H1 (cell line): Measurements from ENCODE around the gene TGFB1. TPM values are rescaled to one million over a fixed set of nuclear protein-coding genes. Genes with fewer than 3 reads are reported as not detected.

Experiments
- polyA plus RNA-seq, 7 experiments: library from polyadenylated mRNA; depleted of rRNA in 3 of 7; stranded (reverse) in 5 of 7; unstranded in 2 of 7; fragments of >200 nt in 5 of 7; fragments of 200-250 nt in 2 of 7; gene quantifications; 1 replicate in 5 of 7; 2 replicates in 1 of 7; 4 replicates in 1 of 7; pipeline versions ENCODE4 v1.2.1 to v1.2.3, GENCODE V29; 2011 to 2013; ENCODE audit warnings: missing spikeins in 2 of 7, mixed read lengths in 2 of 7
- small RNA-seq: library from polyadenylated mRNA; stranded (forward); fragments of <200 nt; extraction: miRNeasy Mini kit (QIAGEN cat#:217004); gene quantifications from one replicate; pipeline ENCODE3, GENCODE V24; 2013; ENCODE audit not compliant: insufficient read depth
- total RNA-seq: library from RNA; stranded (reverse); fragmentation: NEBNext Ultra II Directional; extraction: Animal tissue kit (Norgen Biotek cat#: 25700); gene quantifications from 2 replicates; pipeline ENCODE4 v1.2.1, GENCODE V29; 2021

TGFB1 gene
- total and polyA plus RNA-seq, 2 of the 8 experiments (the other 6 are each of a cell fraction or from before 2014, with no cell fraction given): 1.7 to 10.6 TPM

Small RNA genes within 50 kb of the gene (small RNA-seq; reads per million reads assigned to genes)
- gene RN7SL34P: not detected

Other genes starting within 250 kb of the TGFB1 start
- gene CYP2F1, start 239.5 kb downstream of the TGFB1 start, total RNA-seq: 0.34 TPM in 1 of 2 replicates, not detected in the other
- 0.17 and 1.0 TPM in 2 replicates for gene CYP2F1, start 239.5 kb downstream of the TGFB1 start, polyA plus RNA-seq (2011; rRNA removed)
- gene CYP2S1, start 160.7 kb downstream of the TGFB1 start, total RNA-seq: 245 and 267 TPM in 2 replicates
- 97.9 and 210 TPM in 2 replicates for gene CYP2S1, start 160.7 kb downstream of the TGFB1 start, polyA plus RNA-seq (2011; rRNA removed)
- gene AXL, start 134.7 kb downstream of the TGFB1 start, total RNA-seq: 51.0 and 53.3 TPM in 2 replicates
- 35.3 and 62.4 TPM in 2 replicates for gene AXL, start 134.7 kb downstream of the TGFB1 start, polyA plus RNA-seq (2011; rRNA removed)
- gene HNRNPUL1, start 89.5 kb downstream of the TGFB1 start, total RNA-seq: 264 and 268 TPM in 2 replicates
- 99.5 and 157 TPM in 2 replicates for gene HNRNPUL1, start 89.5 kb downstream of the TGFB1 start, polyA plus RNA-seq (2011; rRNA removed)
- gene CCDC97, start 43.8 kb downstream of the TGFB1 start, total RNA-seq: 21.1 and 27.1 TPM in 2 replicates
- gene CCDC97, start 43.8 kb downstream of the TGFB1 start, polyA plus RNA-seq (2011; rRNA removed): 19.8 and 32.6 TPM in 2 replicates
- gene B9D2, start 10.2 kb upstream of the TGFB1 start, total RNA-seq: 4.9 and 5.0 TPM in 2 replicates
- 6.3 and 9.0 TPM in 2 replicates for gene B9D2, start 10.2 kb upstream of the TGFB1 start, polyA plus RNA-seq (2011; rRNA removed)
- gene TMEM91, start 22.6 kb upstream of the TGFB1 start, total RNA-seq: 4.2 and 5.3 TPM in 2 replicates
- gene TMEM91, start 22.6 kb upstream of the TGFB1 start, polyA plus RNA-seq (2011; rRNA removed): 7.4 and 12.9 TPM in 2 replicates
- gene EXOSC5, start 43.4 kb upstream of the TGFB1 start, total RNA-seq: 56.2 and 66.0 TPM in 2 replicates
- gene EXOSC5, start 43.4 kb upstream of the TGFB1 start, polyA plus RNA-seq (2011; rRNA removed): 92.8 and 125 TPM in 2 replicates
- gene BCKDHA, start 43.9 kb upstream of the TGFB1 start, total RNA-seq: 14.2 and 15.2 TPM in 2 replicates
- 69.6 and 103 TPM in 2 replicates for gene BCKDHA, start 43.9 kb upstream of the TGFB1 start, polyA plus RNA-seq (2011; rRNA removed)
- gene B3GNT8, start 73.5 kb upstream of the TGFB1 start, total RNA-seq: 0.86 and 1.6 TPM in 2 replicates
- 0.55 and 0.67 TPM in 2 replicates for gene B3GNT8, start 73.5 kb upstream of the TGFB1 start, polyA plus RNA-seq (2011; rRNA removed)
- 86.8 and 92.2 TPM in 2 replicates for gene DMAC2, start 86.0 kb upstream of the TGFB1 start, total RNA-seq
- 170 and 190 TPM in 2 replicates for gene DMAC2, start 86.0 kb upstream of the TGFB1 start, polyA plus RNA-seq (2011; rRNA removed)
- not detected in 2 replicates for gene ERICH4, start 89.2 kb upstream of the TGFB1 start, total RNA-seq
- gene ERICH4, start 89.2 kb upstream of the TGFB1 start, polyA plus RNA-seq (2011; rRNA removed): not detected in 2 replicates
- gene CEACAM21, start 222.2 kb upstream of the TGFB1 start, total RNA-seq: not detected in 2 replicates
- gene CEACAM21, start 222.2 kb upstream of the TGFB1 start, polyA plus RNA-seq (2011; rRNA removed): 0.06 TPM in 1 of 2 replicates, not detected in the other